Measurements from ENCODE around the gene ATG4A.

ATG4A gene

GRCh38 chrX:108064001-108064400, 27.6 kb upstream of the ATG4A start:
- ChIA-PET POLR2A (no interaction called here), CTCF (no interaction called here)
- no peak for DNase-seq (ENCODE audit: low read depth, low spot score)
- H3K4me3 ChIP-seq (ENCODE audit: low read depth, low read length), result no peak overlapping the region
- no peak for TF ChIP-seq CTCF (IDR thresholded peaks at IDR 0.05; ENCODE audit: insufficient read depth, low read length, missing control alignments)

GRCh38 chrX:108064613-108065012, 27.0 kb upstream of the ATG4A start:
- no peak for TF ChIP-seq CTCF (IDR thresholded peaks at IDR 0.05; ENCODE audit: insufficient read depth, low read length, missing control alignments)
- no peak for DNase-seq (ENCODE audit: low read depth, low spot score)
- ChIA-PET CTCF (no interaction called here), POLR2A (no interaction called here)
- H3K4me3 ChIP-seq (ENCODE audit: low read depth, low read length), result no peak overlapping the region

- ChIA-PET POLR2A (no interaction called here), CTCF (interaction anchor here (4.4 kb wide), 1 partner anchor 47 kb away, joined by 29 read pairs; no protein-coding TSS in a partner anchor)
- TF ChIP-seq CTCF (IDR thresholded peaks at IDR 0.05; ENCODE audit: insufficient read depth, low read length, missing control alignments), result no peak
- no peak for DNase-seq (ENCODE audit: low read depth, low spot score)
- H3K4me3 ChIP-seq (ENCODE audit: low read depth, low read length), result no peak overlapping the region
Observed at GRCh38 chrX:108068121-108068520, 23.5 kb upstream of the ATG4A start.

GRCh38 chrX:108070891-108071290, 20.7 kb upstream of the ATG4A start:
- POLR2A ChIA-PET, result no interaction called here
- no peak for TF ChIP-seq CTCF (IDR thresholded peaks at IDR 0.05; ENCODE audit: insufficient read depth, low read length, missing control alignments)
- no peak overlapping the region for H3K4me3 ChIP-seq (ENCODE audit: low read depth, low read length)
- CTCF ChIA-PET, result interaction anchor here (1.0 to 4.4 kb wide), 2 partner anchors 9 to 50 kb away, joined by 4 to 29 read pairs; no protein-coding TSS in a partner anchor
- DNase-seq (ENCODE audit: low read depth, low spot score), result no peak

GRCh38 chrX:108071578-108071977, 20.0 kb upstream of the ATG4A start:
- POLR2A ChIA-PET, result no interaction called here
- H3K4me3 ChIP-seq (ENCODE audit: low read depth, low read length), result no peak overlapping the region
- CTCF ChIA-PET, result interaction anchor here (4.4 kb wide), 1 partner anchor 50 kb away, joined by 29 read pairs; no protein-coding TSS in a partner anchor
- no peak for DNase-seq (ENCODE audit: low read depth, low spot score)
- no peak for TF ChIP-seq CTCF (IDR thresholded peaks at IDR 0.05; ENCODE audit: insufficient read depth, low read length, missing control alignments)

- ChIA-PET POLR2A (no interaction called here), CTCF (no interaction called here)
- no peak overlapping the region for H3K4me3 ChIP-seq (ENCODE audit: low read depth, low read length)
- no peak for DNase-seq (ENCODE audit: low read depth, low spot score)
- TF ChIP-seq CTCF (IDR thresholded peaks at IDR 0.05; ENCODE audit: insufficient read depth, low read length, missing control alignments), result no peak
Observed at GRCh38 chrX:108072746-108073145, 18.8 kb upstream of the ATG4A start.

Measured in AG04449 (cell line).